Thymus (tissue), 11 donors: ENCODE data around the gene MAGI1. TPM values are rescaled to one million over a fixed set of nuclear protein-coding genes. Genes with fewer than 3 reads are reported as not detected.

ENCODE experiments used
- DNase-seq, 9 donors: peaks; one replicate each; pipeline ENCODE4 v3.0.0-alpha.2; 2013; ENCODE audit warnings: low spot score in 9 of 9, low read depth in 6 of 9, missing footprints in 1 of 9
- H3K27ac ChIP-seq, 2 donors: one replicate each; pipeline ENCODE4 v1.5.1; 2013; ENCODE audit warnings: control low read depth in 1 of 2, low read depth in 1 of 2, low read length in 1 of 2, mild to moderate bottlenecking in 1 of 2, moderate library complexity in 1 of 2
- H3K27me3 ChIP-seq, 2 donors: one replicate each; pipeline ENCODE4 v1.5.1; 2013; ENCODE audit warnings: low read length in 1 of 2; ENCODE audit not compliant: control insufficient read depth in 2 of 2, insufficient read depth in 1 of 2
- H3K36me3 ChIP-seq, 2 donors: one replicate each; pipeline ENCODE4 v1.5.1; 2013; ENCODE audit warnings: low read length in 1 of 2, mild to moderate bottlenecking in 1 of 2, moderate library complexity in 1 of 2; ENCODE audit not compliant: control insufficient read depth in 2 of 2, insufficient read depth in 2 of 2
- H3K4me1 ChIP-seq, 2 donors: one replicate each; pipeline ENCODE4 v1.5.1; 2013; ENCODE audit warnings: low read length in 2 of 2; ENCODE audit not compliant: control insufficient read depth in 2 of 2, insufficient read depth in 2 of 2
- H3K4me3 ChIP-seq, 2 donors: one replicate each; pipeline ENCODE4 v1.5.1; 2013; ENCODE audit warnings: low read length in 2 of 2, control low read depth in 1 of 2, mild to moderate bottlenecking in 1 of 2
- H3K9me3 ChIP-seq, 2 donors: one replicate each; pipeline ENCODE4 v1.5.1; 2013; ENCODE audit warnings: low read length in 1 of 2, mild to moderate bottlenecking in 1 of 2; ENCODE audit not compliant: control insufficient read depth in 2 of 2, insufficient read depth in 1 of 2
- WGBS: extraction: QIAGEN DNeasy Blood & Tissue Kit; methylation state at CpG from one replicate; pipeline ENCODE4 v1.1.7; 2013; 5-methylcytosine and 5-hydroxymethylcytosine counted together
- polyA plus RNA-seq: library from polyadenylated mRNA; stranded (reverse); fragments of 200-250 nt; gene quantifications from one replicate; pipeline ENCODE4 v1.2.3, GENCODE V29; 2013
- total RNA-seq: library from RNA; stranded (reverse); fragments of 120-200 nt; gene quantifications from one replicate; pipeline ENCODE4 v1.2.4, GENCODE V29; 2013
- donor health status: healthy.

Gene MAGI1
- total and polyA plus RNA-seq, 2 donors: 5.1 to 6.1 TPM

DNA sequence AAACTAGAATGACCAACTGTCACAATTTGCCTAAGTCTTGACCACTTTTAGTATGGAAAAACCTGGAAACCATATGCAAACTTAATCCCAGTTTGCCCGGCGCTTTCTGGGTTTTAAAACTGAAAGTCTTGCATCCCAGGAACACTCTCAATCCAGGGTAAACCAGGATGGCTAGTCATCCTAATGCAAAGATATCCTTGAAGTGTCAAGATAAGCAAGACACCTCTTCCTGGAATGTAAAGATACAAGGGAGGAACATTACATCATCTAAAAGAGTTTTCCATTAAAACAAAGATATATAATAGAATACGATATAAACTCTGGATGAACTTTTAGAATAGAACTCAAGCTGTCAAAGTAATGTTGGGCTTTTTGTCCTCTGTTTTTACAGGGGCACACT lies 188.5 kb downstream of the MAGI1 start:
- 96% methylated on average over 3 of the region's 3 CpGs for WGBS
- no peak for DNase-seq
- Histone ChIP-seq H3K36me3 (no peaks in the 10 kb centered on the region), H3K4me3 (no peak overlapping the region), H3K9me3 (no peaks in the 10 kb centered on the region), H3K4me1 (peaks cover 0 to 5% of the 10 kb centered on the region in 2 donors), H3K27me3 (no peaks in the 10 kb centered on the region), H3K27ac (no peak overlapping the region)

DNA sequence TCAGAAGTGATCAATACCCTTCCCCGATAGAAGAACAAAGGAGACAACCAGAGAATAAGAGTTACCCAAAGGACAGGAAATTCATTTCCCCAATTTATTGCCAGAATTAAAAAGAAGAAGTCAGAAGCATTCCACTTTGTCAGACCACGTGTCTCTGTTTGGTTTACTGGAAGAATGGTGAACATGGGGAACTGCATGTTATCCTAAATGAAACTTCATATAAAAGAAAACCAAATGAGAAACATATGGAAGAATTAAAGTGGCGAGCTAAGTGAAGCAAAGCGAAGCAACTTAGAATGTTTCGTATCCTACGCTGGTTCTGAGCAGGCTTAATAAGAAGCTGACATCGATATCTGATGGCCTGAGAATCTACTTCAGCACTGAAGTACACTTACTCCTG lies 190.7 kb downstream of the MAGI1 start:
- no peaks in the 10 kb centered on the region for H3K27me3 ChIP-seq
- no peak for DNase-seq
- H3K4me1 ChIP-seq: no peaks in the 10 kb centered on the region
- H3K36me3 ChIP-seq: no peaks in the 10 kb centered on the region
- H3K9me3 ChIP-seq: no peaks in the 10 kb centered on the region
- H3K4me3 ChIP-seq: no peak overlapping the region
- 90% methylated on average over 7 of the region's 7 CpGs for WGBS
- H3K27ac ChIP-seq: no peak overlapping the region

DNA sequence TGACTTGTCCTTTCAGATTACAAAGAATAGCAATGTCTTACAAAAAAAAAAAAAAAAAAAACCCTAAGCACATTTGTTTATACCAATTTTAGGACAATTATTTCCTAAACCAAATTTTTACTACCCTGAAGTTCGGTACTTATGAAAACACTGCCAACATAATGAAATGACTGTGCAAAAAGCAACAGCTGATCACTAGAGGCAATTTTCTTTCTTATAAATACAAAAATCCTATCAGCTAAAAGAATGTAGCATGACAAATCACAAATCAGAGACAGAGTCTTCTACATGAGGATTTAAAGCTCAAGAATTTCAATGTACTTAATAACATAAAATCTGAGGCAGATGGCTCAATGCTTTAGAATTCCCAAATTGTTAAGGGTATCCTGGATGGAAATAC lies 191.8 kb downstream of the MAGI1 start:
- H3K27ac ChIP-seq: no peak overlapping the region
- no peak for DNase-seq
- WGBS: 95% methylated on average over 1 of the region's 1 CpG
- H3K9me3 ChIP-seq: no peaks in the 10 kb centered on the region
- no peaks in the 10 kb centered on the region for H3K4me1 ChIP-seq
- no peak overlapping the region for H3K4me3 ChIP-seq
- H3K36me3 ChIP-seq: no peaks in the 10 kb centered on the region
- no peaks in the 10 kb centered on the region for H3K27me3 ChIP-seq

DNA sequence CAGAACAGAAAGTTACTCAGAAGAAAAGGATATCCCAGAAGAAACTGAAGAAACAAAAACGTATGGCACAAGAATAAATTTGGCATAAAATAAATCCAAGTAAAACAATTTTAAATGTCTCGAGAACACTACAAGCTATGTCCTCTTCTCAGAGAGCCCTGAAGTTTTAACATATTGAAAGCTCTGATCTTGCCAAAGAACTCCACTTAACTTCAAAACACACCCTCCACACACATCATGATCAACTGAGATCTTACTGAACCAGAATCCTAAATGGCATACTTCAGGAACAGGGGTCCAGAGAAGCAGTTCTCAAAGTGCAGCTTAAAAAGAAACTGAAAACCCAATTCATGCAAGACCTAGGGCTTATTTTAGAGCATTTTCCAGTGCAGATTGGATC lies 194.3 kb downstream of the MAGI1 start:
- DNase-seq: no peak
- WGBS: 95% methylated on average over 2 of the region's 2 CpGs
- Histone ChIP-seq H3K4me1 (no peaks in the 10 kb centered on the region), H3K27ac (no peak overlapping the region), H3K27me3 (no peaks in the 10 kb centered on the region), H3K9me3 (no peaks in the 10 kb centered on the region), H3K36me3 (no peaks in the 10 kb centered on the region), H3K4me3 (no peak overlapping the region)

DNA sequence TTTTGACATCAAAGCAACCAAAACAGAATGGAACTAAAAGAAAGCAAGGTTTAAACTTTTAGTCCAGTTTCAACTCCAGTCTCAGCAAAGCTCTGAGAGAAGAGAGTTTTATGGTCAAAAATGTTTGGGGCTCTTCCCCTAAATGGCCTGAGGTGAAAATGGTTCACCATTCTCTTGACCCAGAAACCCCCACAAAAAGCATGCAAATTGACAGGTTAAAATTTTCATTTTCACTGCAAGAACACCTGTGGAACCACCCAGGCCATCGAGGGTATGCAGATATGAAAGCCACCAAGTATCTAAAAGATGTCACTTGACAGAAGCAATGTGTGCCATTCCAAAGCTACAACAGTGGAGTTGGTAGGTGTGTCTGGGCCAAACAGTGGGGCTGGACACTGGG lies 195.0 kb downstream of the MAGI1 start:
- Histone ChIP-seq H3K4me1 (no peaks in the 10 kb centered on the region), H3K4me3 (no peak overlapping the region), H3K27me3 (no peaks in the 10 kb centered on the region), H3K36me3 (no peaks in the 10 kb centered on the region), H3K9me3 (no peaks in the 10 kb centered on the region), H3K27ac (no peak overlapping the region)
- DNase-seq: no peak
- WGBS: 78% methylated on average over 1 of the region's 1 CpG

DNA sequence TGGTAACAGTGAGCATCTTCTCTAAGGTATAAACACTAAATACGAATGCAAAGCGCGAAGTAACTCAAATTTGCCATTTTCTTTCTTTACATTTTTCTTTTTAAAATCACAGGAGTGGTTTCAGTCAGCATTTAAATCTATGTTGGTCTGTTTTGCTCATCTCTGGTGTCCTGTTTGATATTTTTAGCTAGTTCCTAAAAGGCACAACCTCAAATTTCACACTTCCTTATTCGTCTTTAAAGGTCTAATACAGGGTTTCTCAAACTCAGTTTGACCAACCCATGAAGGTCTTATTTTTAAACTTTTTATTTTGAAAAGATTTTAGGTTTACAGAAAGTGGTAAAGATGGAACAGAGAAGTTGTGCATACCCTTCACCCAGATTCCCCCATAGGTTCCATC lies 201.1 kb downstream of the MAGI1 start:
- no peaks in the 10 kb centered on the region for H3K9me3 ChIP-seq
- 83% methylated on average over 4 of the region's 4 CpGs for WGBS
- no peak for DNase-seq
- H3K4me1 ChIP-seq: no peaks in the 10 kb centered on the region
- H3K36me3 ChIP-seq: no peaks in the 10 kb centered on the region
- no peak overlapping the region for H3K27ac ChIP-seq
- H3K27me3 ChIP-seq: no peaks in the 10 kb centered on the region
- no peak overlapping the region for H3K4me3 ChIP-seq

DNA sequence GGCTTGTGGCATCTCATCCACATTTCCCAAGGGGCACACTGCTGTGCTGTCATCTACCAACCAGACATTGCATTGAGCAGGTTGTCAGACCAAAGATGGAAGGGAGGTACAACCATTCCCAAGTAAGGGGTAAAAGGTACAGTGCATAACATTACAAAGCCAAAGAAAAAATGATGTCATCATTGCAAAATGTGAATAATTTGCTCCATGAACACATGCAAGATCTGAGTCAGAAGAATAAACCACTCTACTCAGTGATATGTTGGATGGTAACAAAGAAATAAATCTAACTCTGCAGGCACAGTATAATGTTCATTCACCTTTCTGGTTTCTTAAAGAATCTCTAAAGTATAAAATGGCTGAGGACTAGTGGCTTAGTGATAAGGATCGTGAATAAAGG lies 202.7 kb downstream of the MAGI1 start:
- WGBS: 85% methylated on average over 1 of the region's 1 CpG
- H3K27me3 ChIP-seq: no peaks in the 10 kb centered on the region
- no peak overlapping the region for H3K4me3 ChIP-seq
- no peak overlapping the region for H3K27ac ChIP-seq
- H3K4me1 ChIP-seq: no peaks in the 10 kb centered on the region
- DNase-seq: no peak
- no peaks in the 10 kb centered on the region for H3K9me3 ChIP-seq
- H3K36me3 ChIP-seq: no peaks in the 10 kb centered on the region

DNA sequence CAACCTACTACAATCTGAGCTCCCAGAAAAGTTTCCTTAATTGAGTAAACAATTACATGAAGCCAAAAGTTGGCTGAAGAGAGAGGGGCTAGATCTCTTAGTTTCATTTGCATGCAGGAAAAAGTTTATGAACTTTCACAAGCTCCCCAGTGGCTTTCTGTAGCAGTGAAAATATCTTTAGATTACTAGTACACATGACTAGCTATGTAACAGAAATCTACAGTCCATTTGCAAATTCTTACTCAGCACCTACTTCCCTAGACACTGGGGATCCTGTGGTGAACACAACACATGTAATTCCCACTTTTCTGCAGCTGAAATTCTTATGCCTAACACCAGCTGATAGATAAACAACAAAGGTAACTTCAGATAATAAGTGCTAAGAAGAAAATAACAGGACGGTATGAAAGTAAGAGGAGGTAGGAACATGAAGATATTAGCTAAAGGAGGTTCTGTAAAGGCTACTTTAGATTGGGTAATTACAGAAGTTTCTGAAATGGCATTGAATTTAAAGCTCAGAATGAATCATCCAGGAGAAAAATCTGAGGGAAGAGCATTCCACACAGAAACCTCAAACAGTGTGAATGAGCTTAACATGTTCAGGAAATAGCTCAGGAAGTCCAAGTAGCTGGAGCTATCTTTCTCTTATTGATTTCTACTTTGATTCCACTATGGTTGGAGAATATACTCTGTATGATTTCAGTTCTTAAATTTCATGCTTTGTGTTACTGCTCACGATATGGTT lies 204.8 kb downstream of the MAGI1 start:
- Histone ChIP-seq H3K4me1 (no peaks in the 10 kb centered on the region), H3K27ac (no peak overlapping the region), H3K27me3 (no peaks in the 10 kb centered on the region), H3K4me3 (no peak overlapping the region), H3K9me3 (no peaks in the 10 kb centered on the region), H3K36me3 (no peaks in the 10 kb centered on the region)
- 90% methylated on average over 2 of the region's 2 CpGs for WGBS
- DNase-seq: no peak

DNA sequence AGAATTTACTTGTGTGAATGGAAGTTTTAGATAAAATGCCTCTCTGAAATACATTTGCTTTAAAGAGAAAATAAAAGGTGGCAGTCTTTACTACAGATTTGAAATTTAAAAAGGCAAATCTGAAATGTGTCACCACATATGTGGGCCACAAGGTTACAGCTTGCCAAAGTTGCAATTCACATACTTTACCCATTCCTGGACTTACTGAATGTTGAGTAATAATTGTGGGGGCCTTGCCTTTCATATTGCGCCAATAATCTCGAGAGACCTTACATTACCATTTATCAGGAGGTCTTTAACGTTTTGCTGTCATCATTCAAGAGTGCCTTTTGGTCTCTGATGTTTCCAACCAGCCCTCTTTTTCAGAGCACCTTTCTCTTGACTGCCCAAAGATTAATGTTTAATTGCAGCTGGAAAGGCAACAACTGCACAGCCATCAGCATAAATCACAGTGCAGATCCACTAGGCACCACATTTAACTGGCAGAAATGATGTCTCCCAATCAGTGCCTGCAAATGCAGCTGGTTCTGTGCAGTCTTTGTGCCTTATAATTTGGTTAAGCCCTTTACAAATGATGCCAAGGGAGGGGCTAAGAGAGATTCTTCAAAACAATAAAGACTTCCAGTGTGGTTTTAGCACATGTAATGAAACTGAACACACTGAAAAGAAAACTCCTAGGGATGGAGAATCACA lies 206.8 kb downstream of the MAGI1 start:
- Histone ChIP-seq H3K4me3 (no peak overlapping the region), H3K9me3 (no peaks in the 10 kb centered on the region), H3K36me3 (no peaks in the 10 kb centered on the region), H3K27me3 (no peaks in the 10 kb centered on the region), H3K4me1 (no peaks in the 10 kb centered on the region), H3K27ac (no peak overlapping the region)
- no peak for DNase-seq
- 88% methylated on average over 3 of the region's 3 CpGs for WGBS
